T-cell (primary cell): ENCODE results near the gene NUP188. TPM values are rescaled to one million over a fixed set of nuclear protein-coding genes. Genes with fewer than 3 reads are reported as not detected.
"Not testable (repeated sequence)": the region's sequence is repeated elsewhere in the genome, so short reads cannot be mapped to it uniquely, and the experiment has no call there.

ENCODE experiments used
- ATAC-seq, 4 experiments: fragments of 200-7000 bp in 3 of 4; fragments of 150-1000 bp in 1 of 4; cut with Tn5 transposase; replicated peaks in 1 of 4; 1 replicate in 3 of 4; 2 replicates in 1 of 4; pipeline ENCODE4 v1.10.0; 2021; ENCODE audit warnings: moderate library complexity in 3 of 4, mild to moderate bottlenecking in 2 of 4, moderate number of reproducible peaks in 1 of 4
- CTCF ChIA-PET, 2 donors: fragments of 300-600 bp; sonication (Branson Sonifier 250); formaldehyde crosslinking; loops; one replicate each; lab custom pipeline; 2022; ENCODE audit warnings: antibody characterized with exemption in 2 of 2; lab: Charles Lee
- POLR2A ChIA-PET, 2 donors: fragments of 300-600 bp; sonication (Branson Sonifier 250); formaldehyde crosslinking; loops; one replicate each; lab custom pipeline; 2022; ENCODE audit warnings: antibody characterized with exemption in 2 of 2; lab: Charles Lee
- DNase-seq, 35 experiments: peaks; one replicate each; pipeline versions ENCODE4 v3.0.0 to v3.0.0-alpha.2; 2013 to 2023
- H3K27ac ChIP-seq: one replicate; pipeline ENCODE4 v1.5.1; 2013; ENCODE audit warnings: low read length
- H3K27me3 ChIP-seq, 2 experiments: replicated peaks in 1 of 2; 1 replicate in 1 of 2; 2 replicates in 1 of 2; pipeline versions ENCODE4 v1.6.1 to v1.7.0; 2013; ENCODE audit warnings: low read length in 1 of 2, mixed read lengths in 1 of 2; ENCODE audit not compliant: control insufficient read depth in 2 of 2, insufficient read depth in 2 of 2; ENCODE audit errors: extremely low read depth in 1 of 2
- H3K36me3 ChIP-seq, 2 donors: 1 replicate in 1 of 2; 2 replicates in 1 of 2; pipeline versions ENCODE4 v1.6.1 to v1.7.0; 2013; ENCODE audit warnings: low read length in 1 of 2; ENCODE audit not compliant: control insufficient read depth in 2 of 2, insufficient read depth in 1 of 2; ENCODE audit errors: extremely low read depth in 1 of 2
- H3K4me1 ChIP-seq, 2 experiments: 1 replicate in 1 of 2; 2 replicates in 1 of 2; pipeline versions ENCODE4 v1.6.1 to v1.7.0; 2013; ENCODE audit warnings: low read length in 2 of 2, mixed read lengths in 1 of 2; ENCODE audit not compliant: insufficient read depth in 2 of 2, control insufficient read depth in 1 of 2; ENCODE audit errors: extremely low read depth in 1 of 2
- H3K4me3 ChIP-seq, 2 donors: 1 replicate in 1 of 2; 2 replicates in 1 of 2; pipeline versions ENCODE4 v1.5.1 to v1.7.0; 2013; ENCODE audit warnings: mild to moderate bottlenecking in 2 of 2, low read length in 1 of 2, moderate library complexity in 1 of 2; ENCODE audit not compliant: control insufficient read depth in 1 of 2; ENCODE audit errors: extremely low read depth in 1 of 2
- H3K9me3 ChIP-seq: 2 replicates; pipeline ENCODE4 v1.7.0; 2013
- H3K27ac Mint-ChIP-seq, 2 donors: one replicate each; pipeline ENCODE4 v1.8.0; 2020 to 2021; ENCODE audit warnings: mild to moderate bottlenecking in 2 of 2, mixed read lengths in 2 of 2
- H3K27me3 Mint-ChIP-seq, 2 donors: one replicate each; pipeline ENCODE4 v1.8.0; 2021 to 2022; ENCODE audit warnings: mixed read lengths in 2 of 2
- H3K36me3 Mint-ChIP-seq: one replicate; pipeline ENCODE4 v1.8.0; 2021; ENCODE audit warnings: mixed read lengths
- H3K4me1 Mint-ChIP-seq, 3 donors: one replicate each; pipeline ENCODE4 v1.8.0; 2020 to 2022; ENCODE audit warnings: mixed read lengths in 3 of 3, mild to moderate bottlenecking in 1 of 3
- H3K4me3 Mint-ChIP-seq, 3 donors: one replicate each; pipeline ENCODE4 v1.8.0; 2020 to 2022; ENCODE audit warnings: mild to moderate bottlenecking in 3 of 3, mixed read lengths in 3 of 3, moderate library complexity in 3 of 3
- H3K9me3 Mint-ChIP-seq, 3 donors: one replicate each; pipeline ENCODE4 v1.8.0; 2020 to 2022; ENCODE audit warnings: mixed read lengths in 3 of 3
- WGBS: methylation state at CpG from one replicate; pipeline ENCODE4 v1.1.5; 2013; ENCODE audit warnings: missing lambda C conversion rate; ENCODE audit not compliant: insufficient coverage; 5-methylcytosine and 5-hydroxymethylcytosine counted together
- total RNA-seq, 35 experiments: library from RNA in 6 of 35; stranded (reverse) in 6 of 35; fragments of 120-200 nt in 1 of 35; gene quantifications; one replicate each; pipeline versions ENCODE4 v1.2.1 to v1.2.4 and lab custom pipeline; 2013 to 2026

Gene NUP188
- total RNA-seq, 5 donors from 2014 or later (not counting 1 experiment from before 2014, with no cell fraction given) = 51.0 to 78.4 (median 71.3) TPM

DNA sequence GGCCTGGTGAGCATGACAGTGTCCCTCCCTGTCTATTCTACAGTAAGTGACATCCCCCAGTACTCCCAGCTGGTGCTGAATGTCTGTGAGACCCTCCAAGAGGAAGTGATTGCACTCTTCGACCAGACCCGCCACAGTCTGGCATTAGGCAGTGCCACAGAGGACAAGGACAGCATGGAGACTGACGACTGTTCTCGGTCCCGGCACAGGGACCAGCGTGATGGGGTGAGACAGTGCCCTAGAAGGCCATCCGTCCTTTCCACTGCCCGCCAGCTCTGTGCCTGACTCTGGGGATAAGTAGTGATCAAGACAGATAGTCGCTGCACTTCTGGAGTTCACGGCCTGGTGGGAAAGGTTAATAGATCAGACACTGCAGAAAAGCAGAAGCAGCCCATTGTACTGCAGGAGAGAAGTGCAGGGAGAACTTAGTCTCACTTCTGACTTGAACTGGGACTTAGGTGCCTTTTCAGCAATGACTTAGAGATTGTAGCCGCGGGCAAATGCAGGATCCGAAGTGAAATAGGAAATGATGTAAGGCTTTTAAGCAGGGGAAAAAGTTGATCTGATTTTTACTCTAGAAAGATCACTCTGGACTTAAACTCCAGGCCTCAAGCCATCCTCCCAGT is 52.2 kb downstream of the NUP188 start:
- no peak overlapping the region for H3K27ac ChIP-seq
- H3K9me3 Mint-ChIP-seq = no peaks in the 10 kb centered on the region
- peaks cover 58% of the 10 kb centered on the region for H3K36me3 Mint-ChIP-seq
- peaks cover 11 to 13% (median 13%) of the 10 kb centered on the region in 3 donors for H3K4me1 Mint-ChIP-seq
- H3K9me3 ChIP-seq = no peaks in the 10 kb centered on the region
- H3K27me3 ChIP-seq = no peaks in the 10 kb centered on the region
- no peak for ATAC-seq
- no peak overlapping the region for H3K4me3 ChIP-seq
- peak overlapping the region in 1 of 2 donors; percentile 45 for H3K27ac Mint-ChIP-seq
- no peak for DNase-seq
- H3K27me3 Mint-ChIP-seq = no peaks in the 10 kb centered on the region
- peaks cover 20 to 81% of the 10 kb centered on the region in 2 donors for H3K36me3 ChIP-seq
- CTCF ChIA-PET = no interaction called here
- H3K4me1 ChIP-seq = peaks cover 0 to 4% of the 10 kb centered on the region in 2 experiments
- WGBS = 97% methylated on average over 10 of the region's 13 CpGs
- H3K4me3 Mint-ChIP-seq = no peak overlapping the region
- POLR2A ChIA-PET = no interaction called here

DNA sequence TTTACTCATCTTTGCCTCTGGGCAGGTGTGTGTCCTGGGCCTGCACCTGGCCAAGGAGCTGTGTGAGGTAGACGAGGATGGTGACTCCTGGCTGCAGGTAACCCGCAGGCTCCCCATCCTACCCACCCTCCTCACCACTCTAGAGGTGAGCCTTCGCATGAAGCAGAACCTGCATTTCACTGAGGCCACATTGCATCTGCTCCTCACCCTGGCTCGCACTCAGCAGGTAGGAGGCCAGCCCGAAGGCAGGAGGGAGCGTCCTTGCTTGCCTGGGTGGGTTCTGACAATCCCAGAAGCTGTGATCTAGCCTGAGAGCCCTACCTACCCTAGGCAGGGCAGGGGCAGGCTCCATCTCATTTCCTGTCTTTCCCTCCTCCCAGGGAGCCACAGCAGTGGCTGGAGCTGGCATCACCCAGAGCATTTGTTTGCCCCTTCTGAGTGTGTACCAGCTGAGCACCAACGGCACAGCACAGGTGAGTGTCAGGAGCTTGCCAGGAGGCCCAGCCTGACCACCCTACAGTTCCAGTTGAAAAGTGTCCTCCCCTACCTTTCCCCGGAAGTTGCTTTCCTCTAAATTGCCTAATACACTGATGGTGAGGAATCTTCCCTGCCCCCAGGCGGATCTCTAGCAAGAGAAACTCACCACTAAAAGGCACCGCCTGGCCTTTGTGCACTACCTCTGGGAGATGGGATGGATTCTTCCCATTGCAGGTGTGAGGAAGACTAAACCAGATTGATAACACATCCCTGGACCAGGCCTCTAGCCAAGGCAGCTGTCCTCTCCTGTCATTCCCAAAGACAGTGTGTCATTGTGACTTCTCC is 54.2 kb downstream of the NUP188 start:
- Histone ChIP-seq H3K27ac (no peak overlapping the region), H3K27me3 (no peaks in the 10 kb centered on the region), H3K9me3 (no peaks in the 10 kb centered on the region), H3K36me3 (peaks cover 26 to 83% of the 10 kb centered on the region in 2 donors), H3K4me3 (no peak overlapping the region), H3K4me1 (no peaks in the 10 kb centered on the region)
- Mint-ChIP-seq H3K27me3 (no peaks in the 10 kb centered on the region), H3K9me3 (no peaks in the 10 kb centered on the region), H3K4me3 (no peak overlapping the region), H3K4me1 (peaks cover 0 to 2% (median 0%) of the 10 kb centered on the region in 3 donors), H3K27ac (peak overlapping the region in 1 of 2 donors; percentile 16), H3K36me3 (peaks cover 53% of the 10 kb centered on the region)
- no peak for DNase-seq
- ChIA-PET CTCF (no interaction called here), POLR2A (no interaction called here)
- ATAC-seq = no peak
- WGBS = 93% methylated on average over 6 of the region's 10 CpGs

DNA sequence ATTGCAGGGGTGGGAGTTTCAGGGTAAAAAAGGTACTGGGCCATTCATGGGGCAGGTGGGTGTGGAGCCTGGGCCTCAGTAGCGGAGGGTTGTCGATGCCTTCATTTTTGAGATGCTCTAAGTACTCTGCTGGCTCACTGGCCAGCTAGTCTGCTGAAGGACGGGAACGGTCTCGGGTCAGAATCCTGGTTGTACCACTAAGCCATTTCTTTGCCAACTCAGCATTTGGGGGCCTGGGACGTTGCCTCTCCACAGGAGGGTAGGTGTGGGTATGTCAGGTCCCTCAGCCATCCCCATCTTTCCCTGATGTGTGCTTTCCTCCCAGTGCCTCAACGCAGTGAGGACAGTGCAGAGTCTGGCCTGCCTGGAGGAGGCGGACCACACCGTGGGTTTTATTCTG is 55.5 kb downstream of the NUP188 start:
- Mint-ChIP-seq H3K9me3 (no peaks in the 10 kb centered on the region), H3K36me3 (peaks cover 47% of the 10 kb centered on the region), H3K27me3 (no peaks in the 10 kb centered on the region), H3K4me3 (no peak overlapping the region), H3K27ac (peak overlapping the region in 1 of 2 donors; percentile 68), H3K4me1 (peaks cover 0 to 2% (median 0%) of the 10 kb centered on the region in 3 donors)
- 99% methylated on average over 7 of the region's 9 CpGs for WGBS
- Histone ChIP-seq H3K27ac (no peak overlapping the region), H3K9me3 (no peaks in the 10 kb centered on the region), H3K36me3 (peaks cover 26 to 81% of the 10 kb centered on the region in 2 donors), H3K4me1 (no peaks in the 10 kb centered on the region), H3K27me3 (no peaks in the 10 kb centered on the region), H3K4me3 (no peak overlapping the region)
- CTCF ChIA-PET = interaction anchor here in 1 of 2 donors (0.6 kb wide), 2 partner anchors 145 to 726 kb away, joined by 3 to 5 read pairs; no protein-coding TSS in a partner anchor
- DNase-seq (no peak), ATAC-seq (no peak)
- POLR2A ChIA-PET = interaction anchor here in 1 of 2 donors (0.5 kb wide), 1 partner anchor 86 kb away, joined by 7 read pairs; no protein-coding TSS in a partner anchor

DNA sequence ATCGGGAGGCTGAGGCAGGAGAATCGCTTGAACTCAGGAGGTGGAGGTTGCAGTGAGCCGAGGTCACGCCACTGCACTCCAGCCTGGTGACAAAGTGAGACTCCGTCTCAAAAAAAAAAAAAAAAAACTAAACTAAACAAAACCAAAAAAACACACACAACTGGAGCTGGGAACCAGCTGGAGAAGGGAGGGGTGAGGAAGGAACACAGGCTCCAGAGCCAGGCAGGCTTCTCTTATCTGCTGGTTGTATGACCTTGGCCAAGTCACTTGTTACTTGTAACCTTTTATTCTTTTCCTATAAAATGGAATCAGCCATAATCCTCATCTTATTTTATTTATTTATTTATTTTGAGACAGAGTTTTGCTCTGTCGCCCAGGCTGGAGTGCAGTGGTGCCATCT is 56.7 kb downstream of the NUP188 start:
- 100% methylated on average over 2 of the region's 6 CpGs for WGBS

DNA sequence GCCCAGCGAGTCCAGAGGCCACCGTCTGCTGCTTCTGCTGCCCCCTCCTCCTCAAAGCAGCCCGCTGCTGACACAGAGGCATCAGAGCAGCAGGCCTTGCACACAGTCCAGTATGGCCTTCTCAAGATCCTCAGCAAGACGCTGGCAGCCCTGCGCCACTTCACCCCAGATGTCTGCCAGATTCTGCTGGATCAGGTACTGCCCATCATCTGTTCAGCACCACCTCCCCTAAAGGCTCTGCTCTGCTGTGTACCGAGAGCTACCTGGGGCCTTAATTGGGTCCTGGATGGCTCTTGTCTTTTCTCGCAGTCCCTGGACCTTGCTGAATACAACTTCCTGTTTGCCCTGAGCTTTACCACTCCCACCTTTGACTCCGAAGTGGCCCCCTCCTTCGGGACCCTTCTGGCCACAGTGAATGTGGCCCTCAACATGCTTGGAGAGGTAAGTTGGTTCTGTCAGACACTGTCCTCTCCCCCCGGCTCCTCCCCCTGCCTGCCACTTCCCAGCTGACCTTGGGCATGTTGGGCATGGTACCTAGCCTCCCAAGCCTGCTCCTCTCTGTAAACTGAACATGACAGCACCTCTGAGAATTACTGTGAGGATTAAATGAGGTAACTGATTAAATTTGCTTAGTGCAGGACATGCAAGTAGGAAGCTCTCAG is 58.0 kb downstream of the NUP188 start:
- Histone ChIP-seq H3K4me3 (no peak overlapping the region), H3K4me1 (no peaks in the 10 kb centered on the region), H3K27me3 (no peaks in the 10 kb centered on the region), H3K9me3 (no peaks in the 10 kb centered on the region), H3K36me3 (peaks cover 17 to 73% of the 10 kb centered on the region in 2 donors), H3K27ac (no peak overlapping the region)
- ChIA-PET CTCF (interaction anchor here in 1 of 2 donors (0.5 kb wide), 1 partner anchor 1248 kb away, joined by 3 read pairs; no protein-coding TSS in a partner anchor), POLR2A (no interaction called here)
- ATAC-seq = no peak
- Mint-ChIP-seq H3K36me3 (peaks cover 39% of the 10 kb centered on the region), H3K9me3 (no peaks in the 10 kb centered on the region), H3K27ac (no peak overlapping the region), H3K4me1 (no peaks in the 10 kb centered on the region), H3K27me3 (no peaks in the 10 kb centered on the region), H3K4me3 (no peak overlapping the region)
- DNase-seq = no peak
- 96% methylated on average over 6 of the region's 10 CpGs for WGBS

More for the DNA sequence above, 56.7 kb downstream of the NUP188 start:
- H3K9me3 Mint-ChIP-seq, DNase-seq, H3K27ac ChIP-seq, H3K27ac Mint-ChIP-seq, ATAC-seq, H3K9me3 ChIP-seq, H3K27me3 ChIP-seq, H3K4me1 ChIP-seq, H3K4me3 Mint-ChIP-seq, H3K27me3 Mint-ChIP-seq, H3K4me3 ChIP-seq, CTCF ChIA-PET, H3K4me1 Mint-ChIP-seq: not testable (repeated sequence)
- H3K36me3 ChIP-seq = peaks cover 20 to 80% of the 10 kb centered on the region in 2 donors
- H3K36me3 Mint-ChIP-seq = peaks cover 47% of the 10 kb centered on the region
- POLR2A ChIA-PET = interaction anchor here in 1 of 2 donors (0.6 to 0.7 kb wide), 2 partner anchors 9 to 1100 kb away, joined by 3 to 5 read pairs; no protein-coding TSS in a partner anchor
